Glutamatergic neuron (in vitro differentiated cells): Measurements from ENCODE around the gene RFESD. TPM values are rescaled to one million over a fixed set of nuclear protein-coding genes. Genes with fewer than 3 reads are reported as not detected.

Source experiments
- DNase-seq: peaks from one replicate; pipeline ENCODE4 v3.0.0; 2022
- H3K27ac Mint-ChIP-seq: one replicate; pipeline ENCODE4 v1.8.0; 2020; ENCODE audit warnings: mild to moderate bottlenecking, mixed read lengths, inconsistent platforms; ENCODE audit not compliant: unreplicated experiment
- H3K27me3 Mint-ChIP-seq: one replicate; pipeline ENCODE4 v1.8.0; 2020; ENCODE audit warnings: mild to moderate bottlenecking, moderate library complexity, mixed read lengths, inconsistent platforms; ENCODE audit not compliant: unreplicated experiment
- H3K36me3 Mint-ChIP-seq: one replicate; pipeline ENCODE4 v1.8.0; 2020; ENCODE audit warnings: mild to moderate bottlenecking, mixed read lengths, inconsistent platforms; ENCODE audit not compliant: unreplicated experiment
- H3K4me1 Mint-ChIP-seq: one replicate; pipeline ENCODE4 v1.8.0; 2020; ENCODE audit warnings: mild to moderate bottlenecking, low read depth, mixed read lengths, inconsistent platforms; ENCODE audit not compliant: unreplicated experiment
- H3K4me3 Mint-ChIP-seq: one replicate; pipeline ENCODE4 v1.8.0; 2020; ENCODE audit warnings: mild to moderate bottlenecking, mixed read lengths, inconsistent platforms; ENCODE audit not compliant: unreplicated experiment
- H3K9me3 Mint-ChIP-seq: one replicate; pipeline ENCODE4 v1.8.0; 2020; ENCODE audit warnings: mild to moderate bottlenecking, moderate library complexity, mixed read lengths, inconsistent platforms; ENCODE audit not compliant: unreplicated experiment
- CTCF ChIP-seq: fragments of 200-600 bp; sonication (generic); IDR thresholded peaks from one replicate; pipeline ENCODE4 v1.5.0; 2021; ENCODE audit not compliant: partially characterized antibody, unreplicated experiment
- total RNA-seq: library from RNA; stranded (reverse); fragmentation: NEBNext Ultra II Directional; extraction: Animal tissue kit (Norgen Biotek cat#: 25700); gene quantifications from one replicate; pipeline ENCODE4 v1.2.1, GENCODE V29; 2021; ENCODE audit not compliant: unreplicated experiment

Gene RFESD
- total RNA-seq, 1 donor from 2014 or later: 1.1 TPM

- no peak for DNase-seq
- no peak for TF ChIP-seq CTCF
- H3K9me3 Mint-ChIP-seq: peaks cover 2% of the 10 kb centered on the region
- H3K4me1 Mint-ChIP-seq: peaks cover 2% of the 10 kb centered on the region
- no peak overlapping the region for H3K4me3 Mint-ChIP-seq
- peaks cover 3% of the 10 kb centered on the region for H3K27me3 Mint-ChIP-seq
- no peak overlapping the region for H3K27ac Mint-ChIP-seq
- H3K36me3 Mint-ChIP-seq: no peaks in the 10 kb centered on the region
These were observed 19.9 kb upstream of the RFESD start for GRCh38 chr5:95626701-95627100.

GRCh38 chr5:95627971-95628810, 18.4 kb upstream of the RFESD start:
- Mint-ChIP-seq H3K36me3 (no peaks in the 10 kb centered on the region), H3K27ac (no peak overlapping the region), H3K4me3 (no peak overlapping the region), H3K4me1 (no peaks in the 10 kb centered on the region), H3K27me3 (peaks cover 2% of the 10 kb centered on the region), H3K9me3 (peaks cover 1% of the 10 kb centered on the region)
- no peak for DNase-seq
- TF ChIP-seq CTCF: no peak

- Mint-ChIP-seq H3K27me3 (peaks cover 2% of the 10 kb centered on the region), H3K27ac (no peak overlapping the region)
- no peak for DNase-seq
These were observed 17.6 kb upstream of the RFESD start for GRCh38 chr5:95628933-95629332.

GRCh38 chr5:95630394-95630917, 16.1 kb upstream of the RFESD start:
- Mint-ChIP-seq H3K36me3 (no peaks in the 10 kb centered on the region), H3K27me3 (peaks cover 2% of the 10 kb centered on the region), H3K4me3 (no peak overlapping the region), H3K27ac (no peak overlapping the region), H3K9me3 (no peaks in the 10 kb centered on the region), H3K4me1 (no peaks in the 10 kb centered on the region)
- no peak for DNase-seq
- no peak for TF ChIP-seq CTCF

More at GRCh38 chr5:95628933-95629332, 17.6 kb upstream of the RFESD start:
- Mint-ChIP-seq H3K9me3 (no peaks in the 10 kb centered on the region), H3K36me3 (no peaks in the 10 kb centered on the region), H3K4me1 (no peaks in the 10 kb centered on the region), H3K4me3 (no peak overlapping the region)
- TF ChIP-seq CTCF: no peak

GRCh38 chr5:95631255-95631958, 15.2 kb upstream of the RFESD start:
- TF ChIP-seq CTCF: no peak
- Mint-ChIP-seq H3K4me1 (no peaks in the 10 kb centered on the region), H3K9me3 (no peaks in the 10 kb centered on the region), H3K36me3 (no peaks in the 10 kb centered on the region), H3K27ac (no peak overlapping the region), H3K4me3 (no peak overlapping the region), H3K27me3 (peaks cover 2% of the 10 kb centered on the region)
- DNase-seq: no peak
